Fibroblast of lung (primary cell): ENCODE measurements around the gene AKT1S1.

Experiments used
- EZH2 ChIP-seq: IDR thresholded peaks from 2 replicates; pipeline ENCODE4 v1.5.1; 2012; ENCODE audit warnings: low read length, control low read depth, mild to moderate bottlenecking; ENCODE audit errors: missing control alignments
- TF ChIP-seq, protein P1 (sequence below), 2 donors: IDR thresholded peaks in 1 of 2; conservative IDR thresholded peaks in 1 of 2; 1 replicate in 1 of 2; 2 replicates in 1 of 2; pipeline ENCODE4 v1.5.1; 2011 to 2012; ENCODE audit warnings: low read length in 2 of 2, control low read depth in 1 of 2, inconsistent platforms in 1 of 2, low read depth in 1 of 2, mild to moderate bottlenecking in 1 of 2

DNA sequence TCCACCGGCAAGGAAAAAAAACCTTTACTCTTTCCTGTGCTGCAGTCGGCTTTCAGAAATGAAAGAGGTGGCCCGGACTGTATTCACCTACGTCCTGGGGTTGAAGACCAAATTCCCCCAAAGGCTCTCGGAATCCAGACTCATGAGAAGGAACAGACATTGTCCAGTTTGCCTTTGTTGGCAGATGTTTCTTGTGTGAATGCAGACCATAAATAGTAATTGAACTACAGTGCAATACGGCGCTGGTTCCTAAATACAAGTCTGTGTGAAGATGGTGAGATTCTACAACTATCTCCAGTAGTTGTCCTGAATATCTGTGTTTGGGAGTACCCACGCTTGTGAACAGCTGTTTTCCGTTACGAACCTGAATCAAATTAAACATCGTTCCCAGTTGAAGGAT lies 37.4 kb downstream of the AKT1S1 start:
- TF ChIP-seq, protein P1, sequence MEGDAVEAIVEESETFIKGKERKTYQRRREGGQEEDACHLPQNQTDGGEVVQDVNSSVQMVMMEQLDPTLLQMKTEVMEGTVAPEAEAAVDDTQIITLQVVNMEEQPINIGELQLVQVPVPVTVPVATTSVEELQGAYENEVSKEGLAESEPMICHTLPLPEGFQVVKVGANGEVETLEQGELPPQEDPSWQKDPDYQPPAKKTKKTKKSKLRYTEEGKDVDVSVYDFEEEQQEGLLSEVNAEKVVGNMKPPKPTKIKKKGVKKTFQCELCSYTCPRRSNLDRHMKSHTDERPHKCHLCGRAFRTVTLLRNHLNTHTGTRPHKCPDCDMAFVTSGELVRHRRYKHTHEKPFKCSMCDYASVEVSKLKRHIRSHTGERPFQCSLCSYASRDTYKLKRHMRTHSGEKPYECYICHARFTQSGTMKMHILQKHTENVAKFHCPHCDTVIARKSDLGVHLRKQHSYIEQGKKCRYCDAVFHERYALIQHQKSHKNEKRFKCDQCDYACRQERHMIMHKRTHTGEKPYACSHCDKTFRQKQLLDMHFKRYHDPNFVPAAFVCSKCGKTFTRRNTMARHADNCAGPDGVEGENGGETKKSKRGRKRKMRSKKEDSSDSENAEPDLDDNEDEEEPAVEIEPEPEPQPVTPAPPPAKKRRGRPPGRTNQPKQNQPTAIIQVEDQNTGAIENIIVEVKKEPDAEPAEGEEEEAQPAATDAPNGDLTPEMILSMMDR (conservative IDR thresholded peaks at IDR 0.05 in 1 of 2, IDR thresholded peaks at IDR 0.05 in 1 of 2; ENCODE audit: low read depth in 1 of 2, low read length in 2 of 2), result no peak
- TF ChIP-seq EZH2, result no peak
